ENCODE results near the gene GTPBP8.
"Not testable (repeated sequence)": the region's sequence is repeated elsewhere in the genome, so short reads cannot be mapped to it uniquely, and the experiment has no call there.

GTPBP8 gene

GRCh38 chr3:113000691-113001090 is 9.9 kb downstream of the GTPBP8 start:
- DNase-seq (ENCODE audit: low read depth in 2 of 2), result no peak

GRCh38 chr3:113002037-113002436 is 11.3 kb downstream of the GTPBP8 start:
- DNase-seq (ENCODE audit: low read depth in 2 of 2), result no peak

GRCh38 chr3:113002679-113003078 is 11.9 kb downstream of the GTPBP8 start:
- no peak for DNase-seq (ENCODE audit: low read depth in 2 of 2)

- DNase-seq (ENCODE audit: low read depth in 2 of 2), result no peak
Measured at GRCh38 chr3:113005611-113006010, 14.8 kb downstream of the GTPBP8 start.

- no peak for DNase-seq (ENCODE audit: low read depth in 2 of 2)
Measured at GRCh38 chr3:113006359-113007056, 15.7 kb downstream of the GTPBP8 start.

- DNase-seq (ENCODE audit: low read depth in 2 of 2), result no peak
Measured at GRCh38 chr3:113008117-113008516, 17.3 kb downstream of the GTPBP8 start.

GRCh38 chr3:113013593-113013992 is 22.8 kb downstream of the GTPBP8 start:
- DNase-seq (ENCODE audit: low read depth in 2 of 2), result no peak

- DNase-seq (ENCODE audit: low read depth in 2 of 2), result no peak
Measured at GRCh38 chr3:113018536-113019181, 27.9 kb downstream of the GTPBP8 start.

GRCh38 chr3:113019182-113020137 is 28.7 kb downstream of the GTPBP8 start:
- peak; percentile 77 to 79 for DNase-seq (ENCODE audit: low read depth in 2 of 2)

- no peak for DNase-seq (ENCODE audit: low read depth in 2 of 2)
Measured at GRCh38 chr3:113021471-113021870, 30.7 kb downstream of the GTPBP8 start.

GRCh38 chr3:113034011-113034410 is 43.2 kb downstream of the GTPBP8 start:
- DNase-seq (ENCODE audit: low read depth in 2 of 2), result no peak

GRCh38 chr3:113035387-113035982 is 44.7 kb downstream of the GTPBP8 start:
- no peak for DNase-seq (ENCODE audit: low read depth in 2 of 2)

- no peak for DNase-seq (ENCODE audit: low read depth in 2 of 2)
Measured at GRCh38 chr3:113038328-113038727, 47.5 kb downstream of the GTPBP8 start.

GRCh38 chr3:113039546-113039945 is 48.8 kb downstream of the GTPBP8 start:
- no peak for DNase-seq (ENCODE audit: low read depth in 2 of 2)

- DNase-seq (ENCODE audit: low read depth in 2 of 2), result no peak
Measured at GRCh38 chr3:113040231-113040630, 49.4 kb downstream of the GTPBP8 start.

GRCh38 chr3:113043686-113044085 is 52.9 kb downstream of the GTPBP8 start:
- no peak for DNase-seq (ENCODE audit: low read depth in 2 of 2)

GRCh38 chr3:113046186-113046965 is 55.6 kb downstream of the GTPBP8 start:
- not testable (repeated sequence) for DNase-seq (ENCODE audit: low read depth in 2 of 2)

- DNase-seq (ENCODE audit: low read depth in 2 of 2), result peak; percentile 76 to 79
Measured at GRCh38 chr3:113051302-113051711, 60.5 kb downstream of the GTPBP8 start.
